Measurements from ENCODE around the gene MDGA2. TPM values are rescaled to one million over a fixed set of nuclear protein-coding genes. Genes with fewer than 3 reads are reported as not detected.

MDGA2 gene
- total and polyA plus RNA-seq, 2 of the 8 experiments (the other 6 are each of a cell fraction or from before 2014, with no cell fraction given) = 0.11 to 0.69 TPM

DNA sequence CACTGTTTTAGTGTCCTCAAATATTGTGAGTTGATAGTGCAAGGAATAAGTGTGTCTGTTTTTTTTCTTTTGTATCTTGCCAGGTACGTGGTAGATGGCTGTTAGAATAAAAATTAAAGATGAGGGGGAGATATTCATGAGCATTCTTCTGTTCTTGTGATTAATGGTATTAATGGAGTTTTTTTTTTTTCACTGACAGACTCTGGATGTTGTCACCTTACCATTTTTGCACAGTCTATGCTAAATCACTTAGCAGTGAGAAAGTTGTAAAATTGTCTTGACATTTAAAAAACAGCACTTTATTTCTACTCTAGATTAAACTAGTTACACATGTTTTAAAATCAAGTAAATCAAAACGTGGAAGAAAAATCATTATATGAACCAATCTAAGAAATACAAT lies 204.3 kb downstream of the MDGA2 start:
- Histone ChIP-seq H4K20me1 (replicated peaks in 1 of 2; ENCODE audit: control insufficient read depth in 1 of 2, insufficient read depth in 2 of 2, low read length in 2 of 2) (no peaks in the 10 kb centered on the region), H4K5ac (ENCODE audit: insufficient read length, low read depth, low read length) (no peak overlapping the region), H2BK15ac (ENCODE audit: low read length) (no peak overlapping the region), H2BK5ac (ENCODE audit: low read depth, low read length) (no peak overlapping the region), H2BK12ac (ENCODE audit: low read depth, low read length) (no peak overlapping the region), H3K4ac (replicated peaks; ENCODE audit: insufficient read length, low read depth, low read length) (no peak overlapping the region), H3K14ac (ENCODE audit: insufficient read length) (no peak overlapping the region), H2AFZ (ENCODE audit: low read length) (no peak overlapping the region), H3K4me3 (ENCODE audit: extremely low read depth in 1 of 4, insufficient read depth in 2 of 4, low read depth in 3 of 4, low read length in 4 of 4) (no peak overlapping the region), H3K36me3 (ENCODE audit: control insufficient read depth in 2 of 4, insufficient read depth in 4 of 4, low read length in 3 of 4) (no peaks in the 10 kb centered on the region), H3K9me3 (ENCODE audit: insufficient read depth in 2 of 2, low read depth in 1 of 2, low read length in 1 of 2) (no peaks in the 10 kb centered on the region), H2AK5ac (ENCODE audit: low read depth, low read length) (no peak overlapping the region), H3K4me1 (replicated peaks in 1 of 4; ENCODE audit: control insufficient read depth in 3 of 4, insufficient read depth in 4 of 4, low read length in 3 of 4) (no peaks in the 10 kb centered on the region), H2BK120ac (replicated peaks; ENCODE audit: low read depth, low read length) (no peak overlapping the region), H3K27ac (ENCODE audit: low read depth, low read length) (no peak overlapping the region), H3K9ac (replicated peaks in 1 of 4; ENCODE audit: extremely low read depth in 1 of 4, low read depth in 3 of 4, low read length in 3 of 4) (no peak overlapping the region), H3K23me2 (ENCODE audit: low read depth, low read length) (no peaks in the 10 kb centered on the region), H4K8ac (ENCODE audit: extremely low read depth, insufficient read depth, low read length) (no peak overlapping the region), H3K4me2 (ENCODE audit: insufficient read depth in 1 of 2, low read depth in 2 of 2, low read length in 2 of 2) (no peak overlapping the region), H3K18ac (ENCODE audit: extremely low read depth, low read length) (no peak overlapping the region), H3K79me2 (ENCODE audit: control insufficient read depth in 1 of 2, insufficient read depth in 2 of 2, low read length in 2 of 2) (no peaks in the 10 kb centered on the region), H2BK20ac (ENCODE audit: low read length) (no peak overlapping the region), H3K56ac (replicated peaks; ENCODE audit: insufficient read length, low read depth, low read length) (no peak overlapping the region), H3K23ac (ENCODE audit: insufficient read length) (no peak overlapping the region), H3K79me1 (ENCODE audit: low read depth, low read length) (no peaks in the 10 kb centered on the region), H4K91ac (replicated peaks; ENCODE audit: insufficient read length, low read length) (no peak overlapping the region), H3K27me3 (replicated peaks in 1 of 4; ENCODE audit: control insufficient read depth in 3 of 4, extremely low read depth in 1 of 4, insufficient read depth in 3 of 4, low read length in 3 of 4) (no peaks in the 10 kb centered on the region)
- POLR2A ChIA-PET (ENCODE audit: partially characterized antibody) = no interaction called here
- FAIRE-seq (no peak), DNase-seq (ENCODE audit: low read depth in 1 of 2, low spot score in 2 of 2) (no peak)
- 62% methylated on average over 2 of the region's 2 CpGs; no CpG with 5 or more reads in 1 of the 2 experiments for WGBS, 2 experiments (ENCODE audit: extremely low coverage in 1 of 2, insufficient coverage in 1 of 2, insufficient read length in 1 of 2, insufficient replicate concordance in 2 of 2, low coverage in 1 of 2, low lambda C conversion rate in 2 of 2, missing lambda C conversion rate in 1 of 2)
- CTCF ChIA-PET (ENCODE audit: partially characterized antibody) = no interaction called here
- TF ChIP-seq SP4 (IDR thresholded peaks at IDR 0.05; ENCODE audit: low read length) (no peak), SUZ12 (IDR thresholded peaks at IDR 0.05; ENCODE audit: low read length) (no peak), SAP30 (IDR thresholded peaks at IDR 0.05; ENCODE audit: insufficient read depth, insufficient replicate concordance, low read length) (no peak), FOSL1 (IDR thresholded peaks at IDR 0.05; ENCODE audit: insufficient read depth, low read depth, low read length) (no peak), GTF2F1 (IDR thresholded peaks at IDR 0.05; ENCODE audit: borderline replicate concordance, low read depth, low read length) (no peak), JUND (IDR thresholded peaks at IDR 0.05; ENCODE audit: low read length) (no peak), TCF12 (IDR thresholded peaks at IDR 0.05; ENCODE audit: low read depth, low read length) (no peak), TAF1 (IDR thresholded peaks at IDR 0.05; ENCODE audit: low read depth, low read length) (no peak), JUN (IDR thresholded peaks at IDR 0.05; ENCODE audit: low read depth, low read length) (no peak)
- TF ChIP-seq, protein P1, sequence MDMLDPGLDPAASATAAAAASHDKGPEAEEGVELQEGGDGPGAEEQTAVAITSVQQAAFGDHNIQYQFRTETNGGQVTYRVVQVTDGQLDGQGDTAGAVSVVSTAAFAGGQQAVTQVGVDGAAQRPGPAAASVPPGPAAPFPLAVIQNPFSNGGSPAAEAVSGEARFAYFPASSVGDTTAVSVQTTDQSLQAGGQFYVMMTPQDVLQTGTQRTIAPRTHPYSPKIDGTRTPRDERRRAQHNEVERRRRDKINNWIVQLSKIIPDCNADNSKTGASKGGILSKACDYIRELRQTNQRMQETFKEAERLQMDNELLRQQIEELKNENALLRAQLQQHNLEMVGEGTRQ (IDR thresholded peaks at IDR 0.05; ENCODE audit: low read length) = no peak
- TF ChIP-seq, protein P2, sequence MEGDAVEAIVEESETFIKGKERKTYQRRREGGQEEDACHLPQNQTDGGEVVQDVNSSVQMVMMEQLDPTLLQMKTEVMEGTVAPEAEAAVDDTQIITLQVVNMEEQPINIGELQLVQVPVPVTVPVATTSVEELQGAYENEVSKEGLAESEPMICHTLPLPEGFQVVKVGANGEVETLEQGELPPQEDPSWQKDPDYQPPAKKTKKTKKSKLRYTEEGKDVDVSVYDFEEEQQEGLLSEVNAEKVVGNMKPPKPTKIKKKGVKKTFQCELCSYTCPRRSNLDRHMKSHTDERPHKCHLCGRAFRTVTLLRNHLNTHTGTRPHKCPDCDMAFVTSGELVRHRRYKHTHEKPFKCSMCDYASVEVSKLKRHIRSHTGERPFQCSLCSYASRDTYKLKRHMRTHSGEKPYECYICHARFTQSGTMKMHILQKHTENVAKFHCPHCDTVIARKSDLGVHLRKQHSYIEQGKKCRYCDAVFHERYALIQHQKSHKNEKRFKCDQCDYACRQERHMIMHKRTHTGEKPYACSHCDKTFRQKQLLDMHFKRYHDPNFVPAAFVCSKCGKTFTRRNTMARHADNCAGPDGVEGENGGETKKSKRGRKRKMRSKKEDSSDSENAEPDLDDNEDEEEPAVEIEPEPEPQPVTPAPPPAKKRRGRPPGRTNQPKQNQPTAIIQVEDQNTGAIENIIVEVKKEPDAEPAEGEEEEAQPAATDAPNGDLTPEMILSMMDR (IDR thresholded peaks at IDR 0.05; ENCODE audit: control extremely low read depth in 1 of 3, insufficient read depth in 1 of 3, low read depth in 1 of 3, low read length in 3 of 3) = no peak

Measured in H1 (cell line).